Endothelial cell of umbilical vein (primary cell): Measurements from ENCODE around the gene DHX36. TPM values are rescaled to one million over a fixed set of nuclear protein-coding genes. Genes with fewer than 3 reads are reported as not detected.

Source experiments
- BruUV-seq: library from RNA; stranded (reverse); fragments of 400-500 nt; replicated peaks from 2 replicates; lab custom pipeline; 2021; lab: Mats Ljungman, UMichigan
- CTCF ChIA-PET: fragments of 300-600, 350-600 bp; sonication (Branson Sonifier 250); formaldehyde crosslinking; loops from one replicate; lab custom pipeline; 2021; ENCODE audit warnings: antibody characterized with exemption, inconsistent platforms; lab: Charles Lee
- POLR2A ChIA-PET: fragments of 300-600, 350-600 bp; sonication (Branson Sonifier 250); formaldehyde crosslinking; loops from one replicate; lab custom pipeline; 2021; ENCODE audit warnings: antibody characterized with exemption, inconsistent platforms; lab: Charles Lee
- DNase-seq: peaks from one replicate; pipeline ENCODE4 v3.0.0-alpha.2; 2011; ENCODE audit warnings: low read depth, low spot score
- FAIRE-seq: peaks from 2 replicates; lab custom pipeline; 2011; peaks lifted over from hg19 to GRCh38; lab: Jason Lieb, UNC
- H2AFZ ChIP-seq: 2 replicates; pipeline ENCODE4 v1.6.0; 2012; ENCODE audit warnings: low read depth, low read length, control low read depth, inconsistent platforms
- H3K27ac ChIP-seq: 2 replicates; pipeline ENCODE4 v1.5.1; 2011; ENCODE audit warnings: low read depth, mild to moderate bottlenecking, control low read depth, low read length, moderate library complexity; ENCODE audit not compliant: insufficient read depth
- H3K27me3 ChIP-seq, 2 experiments: 2 replicates each; pipeline versions ENCODE4 v1.6.0 to v1.6.1; 2011; ENCODE audit warnings: low read length in 2 of 2, mixed read lengths in 1 of 2; ENCODE audit not compliant: control insufficient read depth in 2 of 2, insufficient read depth in 2 of 2
- H3K36me3 ChIP-seq, 2 experiments: 2 replicates in 1 of 2; 3 replicates in 1 of 2; pipeline ENCODE4 v1.5.1; 2011; ENCODE audit warnings: low read length in 2 of 2, mild to moderate bottlenecking in 1 of 2, moderate library complexity in 1 of 2; ENCODE audit not compliant: control insufficient read depth in 2 of 2, insufficient read depth in 2 of 2; ENCODE audit errors: extremely low read depth in 1 of 2
- H3K4me1 ChIP-seq: 3 replicates; pipeline ENCODE4 v1.5.1; 2011; ENCODE audit warnings: mild to moderate bottlenecking, low read length; ENCODE audit not compliant: control insufficient read depth, insufficient read depth; ENCODE audit errors: extremely low read depth
- H3K4me2 ChIP-seq: 2 replicates; pipeline ENCODE4 v1.6.1; 2011; ENCODE audit warnings: low read length, control low read depth, mixed read lengths; ENCODE audit not compliant: insufficient read depth
- H3K4me3 ChIP-seq, 3 experiments: fragments of 200-600 bp in 1 of 3; sonication (generic), shearing (Covaris generic) in 1 of 3; replicated peaks in 1 of 3; 2 replicates each; pipeline ENCODE4 v1.5.1; 2011 to 2016; ENCODE audit warnings: control low read depth in 3 of 3, low read length in 3 of 3, mild to moderate bottlenecking in 2 of 3, inconsistent platforms in 1 of 3, low read depth in 1 of 3, moderate library complexity in 1 of 3; ENCODE audit not compliant: insufficient read depth in 1 of 3
- H3K79me2 ChIP-seq: 2 replicates; pipeline ENCODE4 v1.6.0; 2012; ENCODE audit warnings: low read length, inconsistent platforms; ENCODE audit not compliant: control insufficient read depth, insufficient read depth
- H3K9ac ChIP-seq: replicated peaks from 2 replicates; pipeline ENCODE3; 2011; ENCODE audit warnings: low read length, control low read depth; ENCODE audit not compliant: insufficient read depth; ENCODE audit errors: extremely low read depth
- H3K9me1 ChIP-seq: replicated peaks from 3 replicates; pipeline ENCODE4 v1.6.0; 2011; ENCODE audit warnings: mild to moderate bottlenecking, low read length; ENCODE audit not compliant: control insufficient read depth, insufficient read depth; ENCODE audit errors: extremely low read depth
- H3K9me3 ChIP-seq: replicated peaks from 2 replicates; pipeline ENCODE4 v1.5.1; 2012; ENCODE audit warnings: low read length, inconsistent platforms; ENCODE audit not compliant: control insufficient read depth, insufficient read depth
- H4K20me1 ChIP-seq: replicated peaks from 2 replicates; pipeline ENCODE3; 2011; ENCODE audit warnings: mild to moderate bottlenecking, low read length; ENCODE audit not compliant: control insufficient read depth, insufficient read depth; ENCODE audit errors: extremely low read depth
- EZH2 ChIP-seq: IDR thresholded peaks from 2 replicates; pipeline ENCODE4 v1.6.1; 2012; ENCODE audit warnings: borderline replicate concordance, low read depth, mild to moderate bottlenecking, moderate library complexity, low read length, inconsistent platforms; ENCODE audit not compliant: severe bottlenecking
- FOS ChIP-seq: IDR thresholded peaks from 2 replicates; pipeline ENCODE4 v1.6.1; 2011; ENCODE audit warnings: mild to moderate bottlenecking, low read length, moderate library complexity, borderline replicate concordance; ENCODE audit not compliant: insufficient read depth
- GATA2 ChIP-seq: IDR thresholded peaks from 2 replicates; pipeline ENCODE4 v1.7.0; 2011; ENCODE audit warnings: low read depth, mild to moderate bottlenecking, moderate library complexity, mixed read lengths, low read length; ENCODE audit not compliant: insufficient read length, insufficient read depth
- JUN ChIP-seq: IDR thresholded peaks from 2 replicates; pipeline ENCODE4 v1.6.1; 2011; ENCODE audit warnings: borderline replicate concordance, low read depth; ENCODE audit not compliant: insufficient read length, insufficient read depth
- MYC ChIP-seq: IDR thresholded peaks from one replicate; pipeline ENCODE4 v1.6.1; 2011; ENCODE audit warnings: mild to moderate bottlenecking, low read depth, low read length
- POLR2A ChIP-seq: IDR thresholded peaks from 2 replicates; pipeline ENCODE4 v1.6.1; 2012; ENCODE audit warnings: low read depth, mild to moderate bottlenecking, control low read depth, low read length
- POLR2AphosphoS5 ChIP-seq: IDR thresholded peaks from 2 replicates; pipeline ENCODE4 v1.6.1; 2012; ENCODE audit warnings: low read depth, mild to moderate bottlenecking, control low read depth, low read length, moderate library complexity; ENCODE audit not compliant: insufficient read depth
- dilution Hi-C: fragments of 300-500 bp; cut with MboI; formaldehyde crosslinking; loops from one replicate; pipeline ENCODE4 v1.15.0; 2019; ENCODE audit warnings: low sequenced_read_pairs; ENCODE audit not compliant: extremely low pct_ligation_motif_present
- intact Hi-C: fragments of 100-400 bp; cut with micrococcal nuclease; formaldehyde crosslinking; loops from one replicate; pipeline ENCODE4 v1.10.0; 2022
- polyA plus RNA-seq, 4 experiments: library from polyadenylated mRNA; depleted of rRNA in 3 of 4; stranded (reverse) in 3 of 4; unstranded in 1 of 4; fragments of >200 nt; gene quantifications; 2 replicates each; pipeline versions ENCODE4 v1.2.1 to v1.2.3, GENCODE V29; 2011 to 2012; ENCODE audit warnings: missing spikeins in 1 of 4
- total RNA-seq: library from RNA; stranded (reverse); gene quantifications from 2 replicates; pipeline ENCODE4 v1.2.3, GENCODE V29; 2021
- TF ChIP-seq, protein P1 (sequence below), 2 donors: IDR thresholded peaks; 1 replicate in 1 of 2; 2 replicates in 1 of 2; pipeline ENCODE4 v1.5.1; 2011; ENCODE audit warnings: low read length in 2 of 2, mild to moderate bottlenecking in 2 of 2, moderate library complexity in 2 of 2, control low read depth in 1 of 2, inconsistent platforms in 1 of 2, low read depth in 1 of 2; ENCODE audit not compliant: insufficient read depth in 1 of 2; ENCODE audit errors: extremely low read depth in 1 of 2
- TF ChIP-seq, protein P2 (sequence below): IDR thresholded peaks from 2 replicates; pipeline ENCODE4 v1.6.1; 2011; ENCODE audit not compliant: insufficient read depth, insufficient read length

DHX36 gene
- total and polyA plus RNA-seq, 2 donors (not counting 3 experiments of a cell fraction or from before 2014, with no cell fraction given) = 19.6 to 52.7 TPM

DNA sequence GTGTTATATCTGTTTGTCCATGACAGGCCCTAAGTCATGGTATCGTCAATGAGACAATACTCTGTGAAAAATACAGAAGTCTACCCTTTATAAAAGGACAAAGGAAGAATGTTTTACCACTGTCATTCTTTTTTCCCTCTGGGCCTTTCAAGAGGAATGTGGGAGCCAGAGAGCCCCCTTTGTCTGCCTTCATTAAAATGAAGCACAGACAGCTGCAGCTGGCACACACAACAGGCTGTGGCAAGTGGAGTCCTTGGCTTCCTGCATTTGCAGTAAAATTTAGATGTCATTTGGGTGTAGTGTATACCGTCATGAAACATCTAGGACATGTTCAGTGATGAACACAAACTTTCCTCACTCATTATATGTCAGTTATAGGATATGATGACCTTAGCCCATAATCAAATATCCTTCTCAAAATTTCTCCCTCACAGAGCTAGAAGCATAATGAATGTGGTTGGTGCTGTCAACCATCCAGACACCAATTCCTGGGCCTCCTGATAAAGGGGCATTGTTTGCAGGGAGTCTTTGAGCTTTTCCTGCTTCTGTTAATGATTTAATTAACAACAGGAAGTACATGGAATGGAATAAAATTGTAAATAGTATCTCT, 76.4 kb downstream of the DHX36 start:
- TF ChIP-seq POLR2AphosphoS5 (no peak), MYC (no peak), POLR2A (no peak), JUN (no peak), FOS (no peak), GATA2 (no peak), EZH2 (no peak)
- TF ChIP-seq, protein P1, sequence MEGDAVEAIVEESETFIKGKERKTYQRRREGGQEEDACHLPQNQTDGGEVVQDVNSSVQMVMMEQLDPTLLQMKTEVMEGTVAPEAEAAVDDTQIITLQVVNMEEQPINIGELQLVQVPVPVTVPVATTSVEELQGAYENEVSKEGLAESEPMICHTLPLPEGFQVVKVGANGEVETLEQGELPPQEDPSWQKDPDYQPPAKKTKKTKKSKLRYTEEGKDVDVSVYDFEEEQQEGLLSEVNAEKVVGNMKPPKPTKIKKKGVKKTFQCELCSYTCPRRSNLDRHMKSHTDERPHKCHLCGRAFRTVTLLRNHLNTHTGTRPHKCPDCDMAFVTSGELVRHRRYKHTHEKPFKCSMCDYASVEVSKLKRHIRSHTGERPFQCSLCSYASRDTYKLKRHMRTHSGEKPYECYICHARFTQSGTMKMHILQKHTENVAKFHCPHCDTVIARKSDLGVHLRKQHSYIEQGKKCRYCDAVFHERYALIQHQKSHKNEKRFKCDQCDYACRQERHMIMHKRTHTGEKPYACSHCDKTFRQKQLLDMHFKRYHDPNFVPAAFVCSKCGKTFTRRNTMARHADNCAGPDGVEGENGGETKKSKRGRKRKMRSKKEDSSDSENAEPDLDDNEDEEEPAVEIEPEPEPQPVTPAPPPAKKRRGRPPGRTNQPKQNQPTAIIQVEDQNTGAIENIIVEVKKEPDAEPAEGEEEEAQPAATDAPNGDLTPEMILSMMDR (IDR thresholded peaks at IDR 0.05; ENCODE audit: extremely low read depth in 1 of 2, insufficient read depth in 1 of 2, low read depth in 1 of 2, low read length in 2 of 2) = no peak
- TF ChIP-seq, protein P2, sequence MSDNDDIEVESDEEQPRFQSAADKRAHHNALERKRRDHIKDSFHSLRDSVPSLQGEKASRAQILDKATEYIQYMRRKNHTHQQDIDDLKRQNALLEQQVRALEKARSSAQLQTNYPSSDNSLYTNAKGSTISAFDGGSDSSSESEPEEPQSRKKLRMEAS = no peak
- no peaks in the 10 kb centered on the region for H3K9me1 ChIP-seq
- dilution Hi-C loops (no loop called here), intact Hi-C loops (no loop called here)
- no peak for DNase-seq
- no peak overlapping the region for H3K4me2 ChIP-seq
- no peak overlapping the region for H2AFZ ChIP-seq
- H3K4me3 ChIP-seq = no peak overlapping the region
- no TSS peak for BruUV-seq
- no peak overlapping the region for H3K27ac ChIP-seq
- H3K36me3 ChIP-seq = no peaks in the 10 kb centered on the region
- POLR2A ChIA-PET = no interaction called here
- H3K79me2 ChIP-seq = no peaks in the 10 kb centered on the region
- H4K20me1 ChIP-seq = no peaks in the 10 kb centered on the region
- peaks cover 10% of the 10 kb centered on the region for H3K4me1 ChIP-seq
- CTCF ChIA-PET = interaction anchor here (1.0 kb wide), 1 partner anchor 135 kb away, joined by 3 read pairs; no protein-coding TSS in a partner anchor
- H3K9me3 ChIP-seq = no peaks in the 10 kb centered on the region
- no peak for FAIRE-seq
- no peak overlapping the region for H3K9ac ChIP-seq
- no peaks in the 10 kb centered on the region for H3K27me3 ChIP-seq
